T follicular helper cell (primary cell): Measurements from ENCODE around the gene LPIN2.
A peak's percentile ranks its signal among the peaks of the same experiment; 100 is the strongest.
"Not testable (repeated sequence)": the region's sequence is repeated elsewhere in the genome, so short reads cannot be mapped to it uniquely, and the experiment has no call there.

Source experiments
- DNase-seq: peaks from one replicate; pipeline ENCODE4 v3.0.0-alpha.2; 2020; ENCODE audit warnings: low read depth

Gene LPIN2

DNA sequence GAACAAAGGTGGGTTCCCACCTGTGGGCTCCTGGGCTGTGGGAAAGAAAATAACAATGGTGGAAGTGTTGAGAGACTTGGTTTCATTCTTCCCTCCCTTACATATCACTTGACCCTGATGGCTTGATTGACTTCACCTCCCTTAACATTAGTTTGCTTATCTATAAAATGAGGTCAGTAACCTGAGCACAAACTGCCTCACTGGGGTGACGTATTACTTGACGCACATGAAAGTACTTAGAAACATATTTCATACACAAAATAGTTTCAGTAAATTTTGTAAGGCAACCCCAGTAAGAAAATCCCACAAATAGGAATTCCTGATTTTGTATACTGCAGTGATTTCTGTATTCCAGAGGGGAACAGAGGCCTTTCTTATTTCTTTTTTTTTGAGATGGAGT is 29.4 kb upstream of the LPIN2 start:
- no peak for DNase-seq

DNA sequence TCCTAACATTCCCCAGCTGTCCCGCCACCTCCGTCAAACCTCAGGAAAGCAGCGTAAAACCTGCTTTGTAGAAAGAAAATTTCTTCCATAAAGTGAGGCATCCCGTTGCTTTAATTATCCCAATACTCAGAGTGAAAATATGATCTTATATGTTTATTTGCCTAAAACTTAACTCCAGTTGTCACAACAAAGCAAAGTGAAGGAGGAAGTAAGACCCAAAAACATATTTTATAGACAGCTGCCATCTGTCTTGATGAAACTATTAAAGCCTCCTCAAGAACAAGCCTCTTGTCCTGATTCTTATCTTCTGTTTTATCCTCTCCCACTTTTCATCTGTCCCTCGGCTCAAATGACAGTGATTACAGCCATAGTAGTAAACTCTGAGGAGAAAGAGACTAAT is 28.9 kb upstream of the LPIN2 start:
- DNase-seq = no peak

- no peak for DNase-seq
These were observed 27.9 kb upstream of the LPIN2 start for GRCh38 chr18:3040881-3041280.

DNA sequence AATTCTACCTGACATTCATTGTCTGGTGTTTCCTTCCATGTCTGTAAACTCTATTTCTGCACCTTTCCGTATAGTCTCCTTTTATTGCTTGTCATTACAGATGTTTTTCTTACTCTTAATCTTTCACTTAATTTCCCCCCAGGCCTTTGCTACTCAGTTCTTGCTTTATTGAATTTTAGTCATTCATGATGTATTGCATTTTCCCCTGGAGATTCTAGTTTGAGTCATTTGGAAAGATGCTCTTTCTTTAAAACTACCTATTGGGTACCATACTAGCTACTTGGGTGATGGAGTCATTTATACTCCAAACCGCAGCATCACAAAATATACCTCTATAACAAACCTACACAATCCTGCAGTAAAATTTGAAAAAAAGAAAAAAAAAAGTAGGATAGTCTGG is 27.2 kb upstream of the LPIN2 start:
- no peak for DNase-seq

DNA sequence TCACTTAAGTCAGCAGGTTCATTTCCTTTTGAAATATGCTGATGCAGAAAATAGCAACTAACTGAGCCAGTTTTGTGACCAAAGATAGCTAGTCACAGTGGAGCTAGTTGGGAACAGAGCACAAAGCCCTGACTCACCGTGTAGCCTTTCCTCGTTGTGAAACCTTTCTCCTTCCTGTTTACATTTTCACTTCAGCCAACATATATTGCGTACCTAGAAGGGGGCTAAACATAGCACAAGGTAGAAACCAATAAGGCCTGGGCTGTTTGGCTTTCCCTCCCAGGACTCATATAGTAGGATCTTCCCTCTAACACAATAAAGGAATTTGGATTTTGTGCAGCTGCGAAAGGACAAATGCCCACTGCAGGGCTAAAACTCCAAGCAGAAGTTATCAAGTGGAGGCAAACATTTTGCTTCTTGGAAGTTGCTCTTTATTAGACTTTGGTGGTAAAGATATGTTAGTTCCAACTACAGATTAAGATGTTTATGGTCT is 24.5 kb upstream of the LPIN2 start:
- no peak for DNase-seq

DNA sequence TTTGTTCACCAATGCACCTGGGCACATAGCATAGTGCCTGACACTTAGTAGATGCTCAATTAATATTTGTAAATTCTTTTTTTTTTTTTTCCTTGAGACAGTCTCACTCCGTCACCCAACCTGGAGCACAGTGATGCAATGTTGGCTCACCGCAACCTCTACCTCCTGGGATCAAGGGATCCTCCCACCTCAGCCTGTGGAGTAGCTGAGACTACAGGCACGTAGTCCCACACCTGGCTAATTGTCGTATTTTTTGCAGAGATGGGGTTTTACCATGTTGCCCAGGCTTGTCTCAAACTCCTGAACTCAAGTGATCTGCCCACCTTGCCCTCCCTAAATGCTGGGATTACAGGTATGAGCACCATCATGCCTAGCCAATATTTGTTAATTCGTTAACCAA is 23.2 kb upstream of the LPIN2 start:
- no peak for DNase-seq

GRCh38 chr18:3035635-3036034 is 22.7 kb upstream of the LPIN2 start:
- DNase-seq = no peak

DNA sequence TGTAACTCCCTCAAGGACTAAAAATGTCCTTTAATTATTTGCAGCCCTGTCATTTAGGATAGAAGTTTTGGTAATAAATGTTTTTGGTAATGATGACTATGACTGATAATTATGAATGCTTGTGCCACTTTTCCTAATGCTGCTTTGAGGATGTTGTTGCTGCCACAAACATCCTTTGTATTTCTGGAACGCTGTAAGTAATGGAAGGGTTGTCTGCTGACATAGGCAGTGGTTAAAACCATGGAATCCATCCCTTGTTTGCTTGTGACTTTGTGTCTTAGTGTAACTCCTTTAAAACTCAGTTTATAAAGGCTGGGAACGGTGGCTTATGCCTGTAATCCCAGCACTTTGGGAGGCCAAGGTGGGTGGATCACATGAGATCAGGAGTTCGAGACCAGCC is 19.8 kb upstream of the LPIN2 start:
- DNase-seq = no peak

GRCh38 chr18:3029215-3029952 is 16.4 kb upstream of the LPIN2 start:
- no peak for DNase-seq

GRCh38 chr18:3028115-3028514 is 15.2 kb upstream of the LPIN2 start:
- DNase-seq = not testable (repeated sequence)

DNA sequence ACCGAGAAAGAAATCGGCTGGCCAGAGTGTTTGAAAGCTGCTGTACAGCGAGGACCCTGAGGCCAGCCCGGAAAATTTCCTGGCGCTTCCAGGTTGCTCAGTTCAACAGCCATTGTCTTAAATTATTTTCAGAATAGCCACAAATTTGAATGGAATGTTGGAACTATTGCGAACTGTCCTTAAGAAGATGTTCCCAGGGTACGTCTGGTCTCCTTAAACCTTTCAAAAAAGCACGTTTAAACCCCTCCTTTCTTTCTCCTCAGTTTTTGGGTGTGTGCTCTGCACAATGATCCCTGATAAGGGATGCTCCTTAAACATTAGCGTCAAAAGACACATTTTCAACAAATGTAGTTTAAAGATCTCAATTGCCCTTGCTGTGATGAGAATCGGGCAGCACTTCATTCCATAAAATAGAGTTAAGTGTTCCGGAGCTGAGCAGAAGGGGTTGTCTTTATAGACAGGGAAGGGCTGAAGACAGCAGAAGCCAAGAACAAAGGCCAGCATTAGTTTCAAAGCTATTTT is 14.5 kb upstream of the LPIN2 start:
- DNase-seq = no peak

- no peak for DNase-seq
These were observed 12.6 kb upstream of the LPIN2 start for GRCh38 chr18:3025544-3025943.

- DNase-seq = not testable (repeated sequence)
These were observed 10.7 kb upstream of the LPIN2 start for GRCh38 chr18:3023603-3024002.

DNA sequence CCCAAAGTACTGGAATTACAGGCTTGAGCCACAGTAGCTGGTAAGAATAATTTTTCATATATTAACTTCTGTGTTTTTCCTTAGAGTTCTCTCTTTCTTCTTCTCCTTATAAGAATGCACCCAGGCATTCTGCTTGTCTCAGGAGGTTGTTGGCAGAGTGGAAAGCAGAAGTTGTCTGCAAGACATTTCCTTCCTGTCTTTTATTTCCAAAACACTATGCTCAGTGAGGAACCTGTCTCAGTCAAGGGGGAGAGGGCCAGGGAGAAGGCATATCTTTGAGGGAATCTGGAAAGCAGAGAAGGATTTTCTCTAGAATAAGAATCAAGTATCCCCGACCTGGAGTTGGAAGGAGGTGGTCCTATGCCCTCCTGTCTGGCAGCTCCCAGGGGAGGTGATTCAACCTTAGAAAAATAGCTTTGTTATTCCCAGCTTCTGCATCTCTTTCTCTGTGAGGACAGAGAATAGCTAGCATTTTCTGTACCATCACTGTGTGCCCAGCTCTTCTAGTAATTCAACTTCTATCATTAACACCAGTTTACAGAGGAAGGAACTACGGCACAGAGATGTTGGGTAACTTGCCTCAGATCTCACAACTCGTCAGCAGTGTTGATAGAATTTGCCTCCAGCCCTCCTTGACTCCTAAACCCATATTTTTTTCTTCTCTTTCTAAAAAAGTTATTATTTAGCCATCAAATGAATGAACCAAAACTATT is 3.8 kb upstream of the LPIN2 start:
- DNase-seq = no peak

DNA sequence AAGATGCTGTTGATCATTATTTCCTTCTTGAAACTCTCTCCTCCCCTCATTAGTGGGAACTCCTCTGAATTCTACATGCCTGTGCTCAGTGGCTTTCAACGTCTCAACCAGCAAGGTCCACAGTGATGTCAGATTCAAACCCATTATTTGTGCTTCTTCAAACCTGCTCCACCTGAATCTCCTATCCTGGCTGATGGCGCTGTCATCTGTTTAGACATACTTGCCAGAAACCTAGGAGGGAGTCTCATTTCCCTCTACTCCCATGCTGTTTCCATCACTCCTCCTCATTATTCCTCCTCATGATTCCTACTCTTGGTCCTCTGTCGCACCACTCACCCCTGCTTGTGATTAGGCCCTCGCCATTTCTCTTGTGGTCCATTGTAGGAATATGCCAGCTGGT is 2.9 kb upstream of the LPIN2 start:
- no peak for DNase-seq

DNA sequence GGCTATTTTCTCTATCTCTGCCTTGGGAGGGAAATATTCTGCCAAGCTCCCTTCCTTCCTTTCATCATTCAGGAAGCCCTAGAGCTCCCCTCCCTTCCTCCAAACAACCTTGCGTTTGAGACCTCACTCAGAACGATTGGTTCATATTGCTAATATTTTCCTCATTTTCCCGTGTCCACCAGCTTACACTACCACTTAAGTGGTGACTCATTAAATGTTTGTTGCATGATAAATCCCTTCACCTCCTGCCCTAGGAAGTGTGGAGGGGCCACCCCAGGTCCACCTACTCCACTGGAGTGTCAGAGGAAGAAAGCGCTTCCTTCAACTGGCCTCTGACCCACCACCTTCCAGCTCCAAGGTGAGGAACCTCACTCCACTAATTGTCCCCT is 2.3 kb upstream of the LPIN2 start:
- DNase-seq = no peak

DNA sequence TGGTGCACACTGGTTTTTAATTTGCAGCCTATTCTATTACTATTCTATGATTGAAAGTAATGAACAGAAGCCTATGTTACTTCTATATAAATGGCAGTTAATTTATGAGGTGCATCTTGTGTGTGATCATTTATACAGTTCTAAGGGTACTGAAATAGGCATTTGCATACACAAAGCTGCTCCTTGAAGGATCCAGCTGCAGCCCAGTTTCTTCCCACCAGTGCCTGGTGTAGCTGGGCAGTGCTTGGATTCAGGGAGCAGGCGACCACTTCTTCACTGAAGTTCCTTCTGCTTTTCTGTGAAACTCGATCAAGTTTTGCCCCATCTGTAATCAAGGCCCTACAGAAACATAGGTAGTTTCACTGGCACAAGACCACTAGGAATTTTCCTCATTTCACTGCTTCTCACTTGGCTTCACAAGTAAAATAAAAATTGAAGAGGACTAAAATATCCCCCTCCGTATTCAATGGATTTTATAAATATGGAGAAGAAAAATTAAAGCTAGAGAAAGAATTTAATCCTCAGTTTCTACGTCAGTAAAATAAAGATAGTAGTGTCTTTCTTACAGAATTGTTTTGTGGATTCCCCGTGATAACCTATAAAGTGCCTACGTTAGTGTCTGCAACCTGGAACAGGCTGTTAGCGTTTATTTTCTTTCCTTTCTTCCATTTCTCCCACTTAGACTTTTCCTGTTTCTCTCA is 1.7 kb upstream of the LPIN2 start:
- no peak for DNase-seq

- DNase-seq = peak; percentile 42
These were observed 564 bp downstream of the LPIN2 start for GRCh38 chr18:3012136-3013023.

DNA sequence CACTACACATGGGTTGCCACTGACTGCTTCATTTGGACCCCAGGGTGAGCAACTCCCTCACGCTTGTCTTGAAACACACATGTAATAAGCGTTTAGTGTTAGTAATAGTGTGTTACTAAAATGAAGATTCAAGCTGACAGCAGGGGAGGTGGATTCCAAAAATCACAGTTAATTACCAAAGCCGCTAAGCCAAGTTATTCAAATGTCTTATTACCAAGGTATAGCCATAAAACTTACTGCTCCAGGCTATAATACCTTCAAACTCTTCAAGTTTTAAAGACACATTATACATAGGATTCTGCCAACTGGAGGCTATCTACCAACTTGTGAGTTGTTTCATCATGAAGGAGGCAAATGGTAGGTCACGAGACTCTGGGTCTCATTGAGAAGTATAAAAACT is 2.9 kb downstream of the LPIN2 start:
- DNase-seq = no peak

GRCh38 chr18:3008541-3008940 is 4.4 kb downstream of the LPIN2 start:
- no peak for DNase-seq

- DNase-seq = no peak
These were observed 5.5 kb downstream of the LPIN2 start for GRCh38 chr18:3007491-3007890.

DNA sequence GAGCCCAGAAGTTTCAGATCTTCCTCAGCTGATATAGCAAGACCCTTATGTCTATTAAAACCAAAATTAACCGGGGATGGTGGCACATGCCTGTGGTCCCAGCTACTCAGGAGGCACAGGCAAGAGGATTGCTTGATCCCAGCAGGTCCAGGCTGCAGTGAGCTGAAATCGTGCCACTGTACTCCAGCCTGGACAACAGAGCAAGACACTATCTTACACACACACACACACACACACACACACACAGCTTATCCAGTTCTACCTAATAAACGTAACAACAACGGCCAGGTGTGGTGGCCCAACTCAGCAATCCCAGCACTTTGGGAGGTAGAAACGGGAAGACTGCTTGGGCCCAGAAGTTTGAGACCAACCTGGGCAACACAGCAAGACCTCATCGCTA is 7.5 kb downstream of the LPIN2 start:
- no peak for DNase-seq
